Measurements from ENCODE around the gene TAGLN2. TPM values are rescaled to one million over a fixed set of nuclear protein-coding genes. Genes with fewer than 3 reads are reported as not detected.
A peak's percentile ranks its signal among the peaks of the same experiment; 100 is the strongest.

Gene TAGLN2
- total and polyA plus RNA-seq, 9 donors, result 84.2 to 251 (median 201) TPM

DNA sequence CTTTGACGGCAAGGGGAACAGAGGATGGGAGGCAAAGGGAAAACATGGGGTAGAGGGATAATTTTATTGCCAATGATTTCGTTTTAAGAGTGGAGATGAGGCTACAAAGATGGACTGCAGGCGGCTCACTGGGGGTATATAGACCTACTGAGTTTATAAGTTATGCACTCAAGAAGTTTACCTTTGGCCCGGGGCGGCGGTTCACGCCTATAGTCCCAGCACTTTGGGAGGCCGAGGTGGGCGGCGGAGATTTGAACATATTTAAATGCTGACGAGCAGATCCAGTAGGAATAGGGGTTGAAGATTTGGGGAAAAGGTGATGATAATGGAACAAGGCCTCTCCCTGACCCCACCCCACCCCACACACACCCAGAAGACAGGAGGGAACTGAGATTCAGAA lies 36.9 kb upstream of the TAGLN2 start:
- Histone ChIP-seq H3K4me1 (ENCODE audit: control insufficient read depth, insufficient read depth, low read length) (no peaks in the 10 kb centered on the region), H3K27ac (ENCODE audit: low read length) (no peak overlapping the region), H3K4me3 (ENCODE audit: low read length) (no peak overlapping the region), H3K36me3 (ENCODE audit: control insufficient read depth, insufficient read depth, low read length) (no peaks in the 10 kb centered on the region), H3K27me3 (ENCODE audit: control insufficient read depth, insufficient read depth, low read length) (peaks cover 2% of the 10 kb centered on the region), H3K9me3 (replicated peaks; ENCODE audit: control insufficient read depth, low read depth, low read length) (no peaks in the 10 kb centered on the region)
- 96% methylated on average over 7 of the region's 11 CpGs for WGBS (ENCODE audit: insufficient coverage)
- DNase-seq, result no peak

DNA sequence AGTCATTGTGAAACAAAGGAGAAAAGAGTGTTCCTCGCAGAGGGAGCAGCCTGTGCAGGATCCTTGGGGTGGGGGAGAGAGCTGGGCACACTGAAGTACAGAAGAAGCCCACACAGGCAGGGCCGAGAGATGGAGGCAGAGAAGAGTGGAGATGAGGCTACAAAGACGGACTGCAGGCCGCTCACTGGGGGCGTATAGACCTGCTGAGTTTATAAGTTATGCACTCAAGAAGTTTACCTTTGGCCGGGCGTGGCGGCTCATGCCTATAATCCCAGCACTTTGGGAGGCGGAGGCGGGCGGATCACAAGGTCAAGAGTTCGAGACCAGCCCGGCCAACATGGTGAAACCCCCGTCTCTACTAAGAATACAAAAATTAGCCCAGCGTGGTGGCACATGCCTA lies 36.3 kb upstream of the TAGLN2 start:
- Histone ChIP-seq H3K4me3 (ENCODE audit: low read length) (peak overlapping the region; percentile 14), H3K36me3 (ENCODE audit: control insufficient read depth, insufficient read depth, low read length) (no peaks in the 10 kb centered on the region)
- 80% methylated on average over 8 of the region's 15 CpGs for WGBS (ENCODE audit: insufficient coverage)

DNA sequence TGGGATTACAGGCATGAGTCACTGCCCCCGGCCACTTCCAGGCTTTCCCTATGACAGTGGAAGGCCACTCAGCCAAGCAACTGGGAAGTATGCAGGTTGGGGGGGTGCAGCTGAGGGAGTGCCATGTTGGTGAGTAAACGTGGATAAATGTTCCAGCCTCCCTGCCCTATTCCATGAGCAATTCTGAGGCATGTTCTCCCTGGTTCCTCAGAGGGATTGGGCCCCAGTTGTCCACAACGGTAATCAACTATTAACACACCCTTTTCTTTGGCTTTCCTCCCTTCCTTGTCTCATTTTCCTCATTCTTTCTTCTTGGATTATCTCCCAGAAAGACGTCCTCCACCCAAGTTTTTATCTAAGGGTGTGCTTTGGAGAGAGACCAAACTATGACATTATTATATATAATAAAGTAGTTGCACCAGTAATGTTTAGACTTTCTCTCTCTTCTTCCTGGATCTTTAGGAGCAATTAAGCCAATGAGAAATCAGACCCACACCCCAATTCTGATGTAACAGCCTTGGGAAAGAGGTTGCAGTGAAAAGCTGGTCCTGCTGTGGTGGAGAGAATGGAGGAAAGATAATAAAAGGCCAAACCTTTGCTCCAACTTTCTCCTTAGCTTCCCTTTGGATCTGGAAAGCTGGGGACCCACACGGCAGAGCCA lies 35.5 kb upstream of the TAGLN2 start:
- 14% methylated on average over 2 of the region's 5 CpGs for WGBS (ENCODE audit: insufficient coverage)
- Histone ChIP-seq H3K4me3 (ENCODE audit: low read length) (peak overlapping the region; percentile 14), H3K9me3 (replicated peaks; ENCODE audit: control insufficient read depth, low read depth, low read length) (no peaks in the 10 kb centered on the region), H3K27me3 (ENCODE audit: control insufficient read depth, insufficient read depth, low read length) (peaks cover 2% of the 10 kb centered on the region), H3K36me3 (ENCODE audit: control insufficient read depth, insufficient read depth, low read length) (no peaks in the 10 kb centered on the region), H3K4me1 (ENCODE audit: control insufficient read depth, insufficient read depth, low read length) (no peaks in the 10 kb centered on the region), H3K27ac (ENCODE audit: low read length) (peak overlapping the region; percentile 60)
- peak; percentile 94 for DNase-seq

More for the DNA sequence above, 36.3 kb upstream of the TAGLN2 start:
- peak overlapping the region; percentile 60 for H3K27ac ChIP-seq (ENCODE audit: low read length)
- H3K9me3 ChIP-seq (replicated peaks; ENCODE audit: control insufficient read depth, low read depth, low read length), result no peaks in the 10 kb centered on the region
- peaks cover 2% of the 10 kb centered on the region for H3K27me3 ChIP-seq (ENCODE audit: control insufficient read depth, insufficient read depth, low read length)
- DNase-seq, result no peak
- H3K4me1 ChIP-seq (ENCODE audit: control insufficient read depth, insufficient read depth, low read length), result no peaks in the 10 kb centered on the region

DNA sequence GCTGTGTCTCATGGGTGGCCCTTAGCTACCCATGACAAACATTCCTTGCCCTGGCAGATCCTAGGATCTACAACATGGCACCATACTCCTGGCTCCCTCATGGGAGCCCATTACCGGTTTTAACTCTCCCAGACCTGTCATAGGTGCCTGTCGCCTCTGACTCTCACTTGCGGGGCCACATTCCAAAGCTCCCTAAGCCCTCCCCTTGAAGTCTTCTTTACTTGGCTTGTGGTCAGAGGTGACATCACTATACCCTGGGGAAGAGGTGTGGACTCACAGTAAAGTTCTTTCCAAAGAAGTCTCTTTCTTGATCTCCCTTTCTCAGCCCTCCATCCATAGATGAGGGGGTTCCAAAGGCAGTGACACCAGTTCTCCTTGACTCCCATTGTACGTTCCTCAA lies 34.1 kb upstream of the TAGLN2 start:
- peak; percentile 65 for DNase-seq
- peaks cover 2% of the 10 kb centered on the region for H3K27me3 ChIP-seq (ENCODE audit: control insufficient read depth, insufficient read depth, low read length)
- H3K9me3 ChIP-seq (replicated peaks; ENCODE audit: control insufficient read depth, low read depth, low read length), result no peaks in the 10 kb centered on the region
- H3K4me3 ChIP-seq (ENCODE audit: low read length), result no peak overlapping the region
- H3K4me1 ChIP-seq (ENCODE audit: control insufficient read depth, insufficient read depth, low read length), result no peaks in the 10 kb centered on the region
- 33% methylated on average over 1 of the region's 4 CpGs for WGBS (ENCODE audit: insufficient coverage)
- no peaks in the 10 kb centered on the region for H3K36me3 ChIP-seq (ENCODE audit: control insufficient read depth, insufficient read depth, low read length)
- H3K27ac ChIP-seq (ENCODE audit: low read length), result peak overlapping the region; percentile 29

DNA sequence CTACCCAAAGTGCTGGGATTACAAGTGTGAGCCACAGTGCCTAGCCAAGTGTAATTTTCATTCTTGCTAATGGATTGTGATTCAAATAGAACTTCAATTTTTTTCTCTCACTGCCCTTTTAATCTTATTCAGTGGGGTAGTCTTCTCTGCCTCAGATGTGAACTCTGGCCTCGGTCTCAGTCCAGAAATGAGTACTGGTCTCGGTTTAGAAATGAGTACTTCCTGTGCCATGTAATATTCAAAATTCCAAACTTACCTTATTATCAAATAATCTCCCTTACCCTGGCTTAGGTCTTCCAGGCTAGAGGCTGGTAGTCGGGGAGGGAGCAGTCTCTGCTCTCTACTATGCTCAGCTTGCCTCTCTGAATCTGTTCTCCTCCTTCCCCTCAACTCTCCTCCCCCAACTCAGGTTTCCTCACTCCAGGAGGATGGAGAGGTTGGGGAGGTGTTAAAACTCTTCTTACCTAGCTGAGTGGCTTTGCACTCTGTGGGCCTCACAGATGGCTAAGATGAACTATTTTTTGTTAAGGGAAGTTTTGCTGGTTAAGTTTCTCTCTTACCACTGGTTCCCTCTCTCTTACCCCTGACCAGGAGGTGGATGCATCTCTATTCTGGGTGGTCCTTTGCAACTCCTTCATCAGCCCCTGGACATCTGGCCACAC lies 33.5 kb upstream of the TAGLN2 start:
- Histone ChIP-seq H3K27me3 (ENCODE audit: control insufficient read depth, insufficient read depth, low read length) (peaks cover 2% of the 10 kb centered on the region), H3K4me1 (ENCODE audit: control insufficient read depth, insufficient read depth, low read length) (no peaks in the 10 kb centered on the region), H3K4me3 (ENCODE audit: low read length) (no peak overlapping the region), H3K27ac (ENCODE audit: low read length) (peak overlapping the region; percentile 29), H3K36me3 (ENCODE audit: control insufficient read depth, insufficient read depth, low read length) (no peaks in the 10 kb centered on the region), H3K9me3 (replicated peaks; ENCODE audit: control insufficient read depth, low read depth, low read length) (no peaks in the 10 kb centered on the region)
- no peak for DNase-seq
- WGBS (ENCODE audit: insufficient coverage), result no CpG with 5 or more reads among the region's 3 CpGs

DNA sequence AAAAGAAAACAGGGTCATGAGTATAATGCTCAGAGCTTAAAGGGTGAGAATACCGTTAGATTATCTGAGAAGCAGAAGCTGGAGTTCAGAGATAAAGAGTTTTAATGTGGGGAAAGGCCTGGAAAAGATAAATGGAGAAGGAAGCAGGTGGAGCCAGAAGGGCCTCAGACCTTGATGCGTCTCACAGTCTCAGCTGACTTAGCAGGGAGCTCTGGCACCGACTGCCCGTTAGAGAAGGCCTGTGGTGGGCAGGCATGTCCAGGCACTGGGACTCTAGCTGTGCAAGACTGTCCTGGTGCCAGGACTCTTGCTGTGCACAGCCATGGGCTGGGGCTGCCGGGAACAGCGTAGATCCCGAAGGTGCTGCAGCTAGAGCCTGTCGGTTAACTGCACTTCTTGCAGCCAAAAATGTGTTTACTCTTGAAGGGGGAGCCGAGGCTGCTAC lies 32.5 kb upstream of the TAGLN2 start:
- Histone ChIP-seq H3K4me1 (ENCODE audit: control insufficient read depth, insufficient read depth, low read length) (no peaks in the 10 kb centered on the region), H3K27ac (ENCODE audit: low read length) (no peak overlapping the region), H3K36me3 (ENCODE audit: control insufficient read depth, insufficient read depth, low read length) (no peaks in the 10 kb centered on the region), H3K9me3 (replicated peaks; ENCODE audit: control insufficient read depth, low read depth, low read length) (no peaks in the 10 kb centered on the region), H3K27me3 (ENCODE audit: control insufficient read depth, insufficient read depth, low read length) (peaks cover 7% of the 10 kb centered on the region), H3K4me3 (ENCODE audit: low read length) (no peak overlapping the region)
- WGBS (ENCODE audit: insufficient coverage), result 34% methylated on average over 8 of the region's 9 CpGs
- DNase-seq, result no peak

DNA sequence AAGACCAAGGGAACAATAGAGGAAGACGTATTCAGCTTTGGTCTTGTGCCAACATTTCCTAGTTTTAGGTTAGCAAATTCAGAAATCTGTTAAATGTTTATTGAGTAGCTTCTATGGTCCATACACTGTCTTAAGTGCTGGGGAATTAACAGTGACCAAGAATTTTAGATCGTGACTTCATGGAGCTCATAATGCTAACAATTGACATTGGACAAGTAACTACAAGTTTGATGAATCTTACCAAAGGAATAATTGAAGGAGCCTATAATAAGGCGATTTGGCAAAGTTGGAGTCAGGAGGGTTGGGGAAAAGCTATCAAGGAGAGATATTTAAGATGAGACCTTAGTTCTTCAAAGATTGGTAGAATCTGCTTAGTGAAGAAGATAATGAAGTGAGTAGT lies 30.1 kb upstream of the TAGLN2 start:
- H3K36me3 ChIP-seq (ENCODE audit: control insufficient read depth, insufficient read depth, low read length), result no peaks in the 10 kb centered on the region
- no peaks in the 10 kb centered on the region for H3K4me1 ChIP-seq (ENCODE audit: control insufficient read depth, insufficient read depth, low read length)
- H3K4me3 ChIP-seq (ENCODE audit: low read length), result no peak overlapping the region
- DNase-seq, result no peak
- WGBS (ENCODE audit: insufficient coverage), result 71% methylated on average over 3 of the region's 3 CpGs
- H3K27me3 ChIP-seq (ENCODE audit: control insufficient read depth, insufficient read depth, low read length), result peaks cover 8% of the 10 kb centered on the region
- no peaks in the 10 kb centered on the region for H3K9me3 ChIP-seq (replicated peaks; ENCODE audit: control insufficient read depth, low read depth, low read length)
- H3K27ac ChIP-seq (ENCODE audit: low read length), result no peak overlapping the region

DNA sequence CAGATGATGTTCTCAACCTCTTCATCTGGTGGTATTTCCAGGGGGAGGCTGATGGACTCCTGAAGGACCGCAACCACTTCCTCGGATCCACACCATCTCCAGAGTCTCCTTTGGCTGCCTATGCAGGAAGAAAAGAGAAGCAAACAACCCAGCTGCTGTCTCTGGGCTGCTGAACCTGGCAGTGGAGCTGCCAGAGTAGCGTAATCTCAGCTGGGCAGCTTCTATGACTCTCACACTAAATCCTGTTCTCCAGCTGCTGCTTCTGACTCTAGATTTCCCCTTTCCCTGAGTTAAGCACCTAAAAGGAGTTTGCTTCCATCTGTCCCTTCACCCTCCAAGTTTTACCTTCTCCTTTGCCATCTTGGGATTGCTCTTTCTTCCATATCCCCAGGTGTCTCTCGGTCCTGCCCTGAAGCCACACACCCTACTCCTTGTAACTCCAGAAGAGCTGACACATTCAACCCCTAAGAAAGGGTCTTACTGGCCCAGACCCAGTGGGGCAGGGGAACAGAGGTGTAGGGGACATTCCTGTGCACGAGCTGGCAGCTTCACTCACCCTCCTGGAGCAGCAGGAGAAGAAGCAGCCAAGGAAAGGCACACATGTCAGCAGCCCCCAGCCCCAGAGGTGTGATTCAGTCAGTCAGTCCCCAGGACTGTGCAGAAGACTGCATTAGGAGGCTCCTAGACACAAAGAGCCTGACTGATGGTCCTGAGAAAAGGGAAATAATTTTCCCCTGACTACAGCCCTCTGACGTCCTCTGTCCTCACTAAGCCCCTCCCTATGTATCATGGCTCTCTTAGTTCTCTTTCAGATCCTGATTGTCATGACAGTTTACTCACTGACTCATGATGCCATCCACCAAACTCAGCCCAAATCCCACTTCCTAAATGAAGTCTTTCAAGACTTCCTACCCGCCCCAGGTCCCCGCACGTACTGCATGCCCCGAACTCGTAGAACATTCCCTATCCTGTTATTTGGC lies 28.5 kb upstream of the TAGLN2 start, which contains the start of gene SLAMF9:
Gene SLAMF9 (minus strand): TSS at position 702 of the 980 bp plus-strand sequence. CDS start 100 bp downstream, at position 602.
- DNase-seq, result no peak
- 57% methylated on average over 9 of the region's 11 CpGs for WGBS (ENCODE audit: insufficient coverage)

DNA sequence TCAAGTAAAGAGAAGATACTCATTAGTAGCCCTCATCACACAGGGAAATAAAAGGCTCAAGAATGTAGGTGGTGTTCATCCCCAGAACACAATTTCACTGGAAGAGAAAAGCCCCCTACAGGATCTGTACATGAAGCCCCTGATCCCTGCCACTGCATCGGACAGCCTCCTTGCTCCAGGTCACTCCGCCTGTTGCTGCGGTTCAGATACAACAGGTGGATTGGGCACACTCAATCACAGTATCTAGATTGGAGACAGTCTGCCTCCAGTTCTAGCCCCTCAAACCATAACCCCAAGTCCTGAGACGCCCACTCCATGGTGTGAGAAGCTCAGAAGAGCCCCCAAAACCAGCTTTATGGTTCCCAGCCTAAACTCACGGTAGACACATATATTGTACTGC lies 27.6 kb upstream of the TAGLN2 start:
- Histone ChIP-seq H3K9me3 (replicated peaks; ENCODE audit: control insufficient read depth, low read depth, low read length) (no peaks in the 10 kb centered on the region), H3K27me3 (ENCODE audit: control insufficient read depth, insufficient read depth, low read length) (peaks cover 8% of the 10 kb centered on the region), H3K4me3 (ENCODE audit: low read length) (no peak overlapping the region), H3K27ac (ENCODE audit: low read length) (no peak overlapping the region), H3K36me3 (ENCODE audit: control insufficient read depth, insufficient read depth, low read length) (no peaks in the 10 kb centered on the region), H3K4me1 (ENCODE audit: control insufficient read depth, insufficient read depth, low read length) (no peaks in the 10 kb centered on the region)
- 96% methylated on average over 3 of the region's 5 CpGs for WGBS (ENCODE audit: insufficient coverage)
- no peak for DNase-seq

More for the DNA sequence above, 28.5 kb upstream of the TAGLN2 start, which contains the start of gene SLAMF9:
- Histone ChIP-seq H3K4me3 (ENCODE audit: low read length) (no peak within 1 kb of the TSS), H3K9me3 (replicated peaks; ENCODE audit: control insufficient read depth, low read depth, low read length) (no peaks in the 10 kb centered on the region), H3K4me1 (ENCODE audit: control insufficient read depth, insufficient read depth, low read length) (no peaks in the 10 kb centered on the region), H3K27me3 (ENCODE audit: control insufficient read depth, insufficient read depth, low read length) (peaks cover 8% of the 10 kb centered on the region), H3K27ac (ENCODE audit: low read length) (no peak within 1 kb of the TSS), H3K36me3 (ENCODE audit: control insufficient read depth, insufficient read depth, low read length) (no peaks in the 10 kb centered on the region)

DNA sequence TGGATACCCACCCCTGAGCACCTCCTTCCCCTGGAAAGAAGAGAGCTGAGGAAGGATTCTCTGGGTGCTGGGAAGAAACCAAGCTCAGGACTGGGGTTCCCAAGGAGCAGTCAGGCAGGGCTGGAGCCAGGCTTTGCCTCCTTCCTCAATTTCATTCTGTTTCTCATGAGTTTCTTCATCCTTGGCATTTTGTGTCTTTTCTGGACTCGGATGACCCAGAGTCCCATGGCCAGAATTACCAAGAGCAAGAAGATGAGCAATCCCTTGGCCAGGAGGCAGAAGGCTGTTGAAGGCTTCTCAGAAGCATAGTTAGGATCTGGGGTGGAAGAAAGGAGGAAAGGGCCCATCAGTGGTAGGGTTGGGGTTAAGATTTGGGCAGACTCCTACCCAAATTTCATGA lies 26.2 kb upstream of the TAGLN2 start:
- peaks cover 8% of the 10 kb centered on the region for H3K27me3 ChIP-seq (ENCODE audit: control insufficient read depth, insufficient read depth, low read length)
- no peaks in the 10 kb centered on the region for H3K36me3 ChIP-seq (ENCODE audit: control insufficient read depth, insufficient read depth, low read length)
- H3K27ac ChIP-seq (ENCODE audit: low read length), result no peak overlapping the region
- DNase-seq, result no peak
- no CpG with 5 or more reads among the region's 1 CpG for WGBS (ENCODE audit: insufficient coverage)
- H3K9me3 ChIP-seq (replicated peaks; ENCODE audit: control insufficient read depth, low read depth, low read length), result no peaks in the 10 kb centered on the region
- no peak overlapping the region for H3K4me3 ChIP-seq (ENCODE audit: low read length)
- H3K4me1 ChIP-seq (ENCODE audit: control insufficient read depth, insufficient read depth, low read length), result no peaks in the 10 kb centered on the region
